Coronary artery (tissue), 2 donors: ENCODE measurements around the gene SLC27A1.

ENCODE experiments used
- DNase-seq: peaks from one replicate; pipeline ENCODE4 v3.0.0-alpha.2; 2017; ENCODE audit warnings: low spot score
- H3K27ac ChIP-seq, 2 donors: fragments of 200-600 bp; sonication (generic); one replicate each; pipeline ENCODE4 v1.5.1; 2016 to 2019
- H3K4me3 ChIP-seq: fragments of 200-600 bp; sonication (generic); 2 replicates; pipeline ENCODE4 v1.5.1; 2016; ENCODE audit warnings: mild to moderate bottlenecking, moderate library complexity
- TF ChIP-seq, protein P1 (sequence below): fragments of 200-600 bp; sonication (generic); IDR thresholded peaks from one replicate; pipeline ENCODE4 v1.5.1; 2019; ENCODE audit warnings: antibody characterized with exemption

The SLC27A1 gene

DNA sequence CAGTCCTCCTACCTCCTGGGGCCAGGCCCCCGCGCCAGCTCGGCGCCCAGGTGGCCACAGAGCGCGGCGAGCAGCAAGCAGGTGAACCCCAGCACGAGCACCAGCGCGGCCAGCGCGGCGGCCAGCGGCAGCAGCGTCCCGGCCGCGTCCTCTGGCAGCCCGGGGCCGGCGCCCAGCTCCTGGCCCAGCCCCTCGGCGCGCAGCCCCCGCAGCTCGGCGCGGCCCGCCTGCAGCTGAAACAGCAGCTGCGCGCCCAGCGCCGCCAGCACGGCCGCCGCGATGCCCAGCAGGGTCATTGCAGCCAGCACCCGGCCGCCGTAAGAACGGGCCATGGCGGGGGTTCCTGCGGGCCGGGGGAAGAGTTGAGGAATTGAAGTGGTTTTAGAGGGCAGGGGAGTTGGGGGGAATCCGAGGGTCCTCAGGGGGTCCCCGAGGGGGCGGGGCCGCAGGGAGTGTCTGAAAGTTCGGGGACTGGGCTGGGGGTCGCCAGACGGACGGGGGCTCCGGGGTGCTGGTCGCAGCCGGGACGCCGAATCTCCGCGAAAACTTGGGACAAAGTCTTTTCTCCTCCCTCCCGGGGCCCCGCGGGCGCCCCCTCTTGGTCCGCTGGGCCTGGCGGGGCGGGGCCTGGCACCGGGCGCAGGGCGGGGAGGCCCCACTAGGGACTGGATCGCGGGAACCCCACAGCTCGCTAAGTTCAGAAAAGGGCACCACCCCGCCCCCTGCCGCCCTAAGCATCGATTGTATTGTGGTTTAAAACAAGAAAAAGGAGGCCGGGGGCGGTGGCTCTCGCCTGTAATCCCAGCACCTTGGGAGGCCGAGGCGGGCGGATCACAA, 22.0 kb upstream of the SLC27A1 start, which contains the start of gene TMEM221:
TMEM221 (minus strand) TSS at position 538 of the 837 bp plus-strand sequence; CDS start at position 332, 206 bp downstream.
- DNase-seq: no peak
- TF ChIP-seq, protein P1, sequence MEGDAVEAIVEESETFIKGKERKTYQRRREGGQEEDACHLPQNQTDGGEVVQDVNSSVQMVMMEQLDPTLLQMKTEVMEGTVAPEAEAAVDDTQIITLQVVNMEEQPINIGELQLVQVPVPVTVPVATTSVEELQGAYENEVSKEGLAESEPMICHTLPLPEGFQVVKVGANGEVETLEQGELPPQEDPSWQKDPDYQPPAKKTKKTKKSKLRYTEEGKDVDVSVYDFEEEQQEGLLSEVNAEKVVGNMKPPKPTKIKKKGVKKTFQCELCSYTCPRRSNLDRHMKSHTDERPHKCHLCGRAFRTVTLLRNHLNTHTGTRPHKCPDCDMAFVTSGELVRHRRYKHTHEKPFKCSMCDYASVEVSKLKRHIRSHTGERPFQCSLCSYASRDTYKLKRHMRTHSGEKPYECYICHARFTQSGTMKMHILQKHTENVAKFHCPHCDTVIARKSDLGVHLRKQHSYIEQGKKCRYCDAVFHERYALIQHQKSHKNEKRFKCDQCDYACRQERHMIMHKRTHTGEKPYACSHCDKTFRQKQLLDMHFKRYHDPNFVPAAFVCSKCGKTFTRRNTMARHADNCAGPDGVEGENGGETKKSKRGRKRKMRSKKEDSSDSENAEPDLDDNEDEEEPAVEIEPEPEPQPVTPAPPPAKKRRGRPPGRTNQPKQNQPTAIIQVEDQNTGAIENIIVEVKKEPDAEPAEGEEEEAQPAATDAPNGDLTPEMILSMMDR: peak; percentile 28
- Histone ChIP-seq H3K27ac (peak within 1 kb of the TSS in 1 of 2 donors; percentile 3), H3K4me3 (peak within 1 kb of the TSS; percentile 76)

DNA sequence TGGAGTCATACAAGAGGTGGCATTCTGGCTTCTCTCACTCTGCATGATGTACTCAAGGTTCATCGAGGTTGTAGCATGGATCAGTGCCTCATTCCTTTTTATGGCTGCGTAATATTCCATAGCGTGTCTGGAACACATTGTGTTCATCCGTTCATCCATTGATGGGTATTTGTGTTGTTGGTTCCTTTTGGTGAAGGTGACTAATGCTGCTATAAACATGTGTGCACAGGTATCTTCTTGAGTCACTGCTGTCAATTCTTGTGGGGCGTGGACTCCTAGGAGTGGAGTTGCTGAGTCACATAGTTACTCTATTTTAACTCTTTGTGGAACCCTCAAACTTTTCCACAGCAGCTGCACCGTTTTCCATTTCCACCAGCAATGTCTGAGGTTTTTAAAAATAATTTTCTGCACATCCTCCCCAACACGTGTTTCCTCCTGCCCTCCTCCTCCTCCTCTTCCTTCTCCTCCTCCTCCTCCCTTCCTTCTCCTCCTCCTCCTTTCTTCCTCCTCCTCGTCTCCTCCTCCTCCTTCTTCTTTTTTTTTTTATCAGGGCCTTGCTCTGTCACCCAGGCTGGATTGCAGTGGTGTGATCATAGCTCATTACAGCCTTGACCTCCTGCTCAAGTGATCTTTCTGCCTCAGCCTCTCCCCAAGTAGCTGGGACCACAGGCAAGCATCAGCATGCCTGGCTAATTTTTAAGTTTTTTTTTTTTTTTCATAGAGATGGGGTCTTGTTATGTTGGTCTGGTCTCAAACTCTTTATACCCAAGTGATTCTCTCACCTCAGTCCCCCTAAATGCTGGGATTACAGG, 19.9 kb upstream of the SLC27A1 start:
- TF ChIP-seq, protein P1: no peak
- Histone ChIP-seq H3K27ac (no peak overlapping the region), H3K4me3 (no peak overlapping the region)
- DNase-seq: no peak

DNA sequence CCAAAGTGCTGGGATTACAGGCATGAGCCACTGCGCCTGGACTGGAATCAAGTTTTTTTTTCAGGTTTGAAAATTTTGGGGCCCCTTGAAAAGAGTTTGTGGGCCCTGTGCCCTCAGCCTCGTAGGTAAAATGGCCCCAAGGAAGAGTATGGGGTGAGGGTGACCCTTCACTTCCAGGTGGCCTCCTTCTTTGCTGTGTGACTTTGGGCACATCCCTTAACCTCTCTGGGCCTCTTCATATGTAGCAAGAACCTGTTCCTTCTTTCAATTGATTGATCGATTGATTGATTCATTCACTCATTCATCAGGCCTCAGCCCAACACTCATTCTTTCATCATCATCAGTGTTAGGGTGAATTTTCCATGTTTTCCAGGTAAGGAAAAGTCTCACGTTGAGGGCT, 18.5 kb upstream of the SLC27A1 start:
- TF ChIP-seq, protein P1: no peak

DNA sequence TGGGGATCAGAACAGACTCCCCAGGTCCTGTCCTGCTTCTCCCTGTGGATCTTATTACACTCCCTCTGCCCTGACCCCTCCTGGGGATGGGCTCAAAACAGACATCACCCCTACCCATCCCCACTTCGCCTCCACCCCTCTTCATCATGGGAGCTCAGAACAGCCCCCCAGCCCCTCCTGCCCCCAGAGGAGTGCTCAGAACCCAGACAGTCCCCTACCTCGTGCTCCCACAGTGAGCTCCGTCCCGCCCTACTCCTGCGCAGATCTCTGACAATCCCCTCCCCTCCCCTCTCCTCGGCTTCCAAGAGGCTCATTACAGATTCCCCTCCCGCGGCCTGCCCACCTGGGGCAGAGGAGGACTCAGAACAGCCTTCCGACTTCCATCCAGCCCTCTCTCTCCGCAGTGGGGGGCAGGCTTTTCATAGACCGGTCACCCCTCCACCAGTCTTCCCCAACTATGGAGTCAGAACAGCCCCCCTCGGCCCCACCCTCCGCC, 15.7 kb upstream of the SLC27A1 start:
- DNase-seq: no peak
- TF ChIP-seq, protein P1: no peak

More for the DNA sequence above, 18.5 kb upstream of the SLC27A1 start:
- Histone ChIP-seq H3K4me3 (no peak overlapping the region), H3K27ac (no peak overlapping the region)
- no peak for DNase-seq

DNA sequence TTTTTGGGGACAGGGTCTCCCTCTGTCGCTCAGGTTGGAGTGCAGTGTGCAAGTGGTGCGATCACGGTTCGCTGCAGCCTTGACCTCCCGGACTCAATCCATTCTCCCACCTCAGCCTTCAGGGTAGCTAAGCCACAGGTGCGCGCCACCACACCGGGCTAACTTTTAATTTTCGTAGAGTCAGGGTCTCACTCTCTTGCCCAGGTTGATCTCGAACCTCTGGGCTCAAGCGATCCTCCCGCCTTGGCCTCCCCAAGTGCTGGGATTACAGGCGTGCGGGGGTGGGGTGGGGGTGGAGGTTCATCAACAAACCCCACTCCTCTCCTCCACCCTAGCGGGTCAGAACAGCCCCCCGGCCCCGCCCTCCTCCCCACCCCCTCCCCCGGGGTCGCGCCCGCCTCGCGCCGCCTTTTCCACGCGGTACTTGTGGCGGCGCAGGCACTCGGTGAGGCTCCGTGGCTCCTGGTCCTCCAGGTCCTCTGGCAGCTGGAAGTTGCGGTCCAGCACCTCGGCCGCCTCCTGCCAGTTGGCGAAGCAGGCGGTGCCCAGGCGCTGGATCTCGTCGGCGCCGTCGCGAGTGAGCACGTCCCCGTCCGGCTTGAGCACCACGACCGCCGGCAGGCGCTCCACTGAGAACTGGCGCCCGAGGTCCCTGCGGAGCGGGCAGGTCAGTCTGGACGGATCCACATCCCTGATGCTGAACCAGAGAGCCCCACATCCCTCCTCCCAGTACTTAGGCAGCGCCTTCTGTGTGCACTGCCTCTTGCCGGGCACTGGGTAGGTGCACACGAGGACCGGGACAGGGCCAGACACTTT, 14.8 kb upstream of the SLC27A1 start:
- TF ChIP-seq, protein P1: no peak
- Histone ChIP-seq H3K4me3 (no peak overlapping the region), H3K27ac (no peak overlapping the region)
- DNase-seq: no peak

More for the DNA sequence above, 15.7 kb upstream of the SLC27A1 start:
- Histone ChIP-seq H3K4me3 (no peak overlapping the region), H3K27ac (no peak overlapping the region)

DNA sequence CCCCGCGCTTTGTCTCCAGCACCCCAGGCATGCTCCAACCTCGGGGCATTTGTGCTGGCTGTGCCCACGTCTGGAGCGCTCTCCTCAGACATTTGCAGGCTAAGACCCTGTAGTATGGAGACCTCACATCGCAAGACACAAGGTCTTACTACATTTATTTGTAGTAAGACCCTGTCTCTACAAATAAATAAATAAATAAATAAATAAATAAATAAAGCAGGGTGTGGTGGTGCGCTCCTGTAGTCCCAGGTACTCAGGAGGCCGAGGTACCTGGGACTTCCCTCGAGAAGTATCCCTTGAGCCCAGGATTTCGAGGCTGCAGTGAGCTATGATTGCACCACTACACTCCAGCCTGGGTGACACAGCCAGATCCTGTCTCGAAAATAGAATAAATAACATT, 14.2 kb upstream of the SLC27A1 start:
- H3K27ac ChIP-seq: no peak overlapping the region
- no peak overlapping the region for H3K4me3 ChIP-seq
- TF ChIP-seq, protein P1: no peak

More for the DNA sequence above, 14.2 kb upstream of the SLC27A1 start:
- no peak for DNase-seq
